Naive thymus-derived CD8-positive, alpha-beta T cell (primary cell): ENCODE results near the gene FILIP1L. TPM values are rescaled to one million over a fixed set of nuclear protein-coding genes. Genes with fewer than 3 reads are reported as not detected.

Experiments used
- microRNA-seq: library from miRNA; unstranded; fragments of <30 nt; microRNA quantifications from one replicate; pipeline ENCODE4 v1.2.0, GENCODE V29; 2022; ENCODE audit warnings: borderline microRNAs expressed
- polyA plus RNA-seq, 3 donors: library from polyadenylated mRNA; unstranded; fragments of 300-500 nt; fragmentation: Illumina TruSeq; gene quantifications; one replicate each; pipeline ENCODE4 v1.2.3, GENCODE V29; 2021
- total RNA-seq, 8 experiments: library from RNA in 2 of 8; stranded (reverse) in 2 of 8; gene quantifications; one replicate each; pipeline ENCODE4 v1.2.3 and lab custom pipeline; 2021 to 2026

The FILIP1L gene
- total and polyA plus RNA-seq, 5 experiments from 2014 or later, result 0.14 to 0.41 (median 0.30) TPM; not detected in 1

Small RNA genes lying within 50 kb of the gene (microRNA-seq; reads per million reads assigned to microRNA genes)
- not detected for gene MIR3921

Other genes with a start within 250 kb of the FILIP1L start
- 10 to 100 TPM; 34.7 to 35.9 TPM for gene TBC1D23, start 146.5 kb upstream of the FILIP1L start, total RNA-seq
- 10 to 100 TPM; 12.7 to 17.1 (median 16.1) TPM for gene TBC1D23, start 146.5 kb upstream of the FILIP1L start, polyA plus RNA-seq
- gene NIT2, start 220.3 kb upstream of the FILIP1L start, total RNA-seq, result 10 to 100 TPM; 28.6 to 31.4 TPM
- gene NIT2, start 220.3 kb upstream of the FILIP1L start, polyA plus RNA-seq, result 10 to 100 TPM; 35.8 to 43.8 (median 40.1) TPM